Testis (tissue), 2 donors: ENCODE results near the gene SLC38A10.

Experiments used
- POLR2A ChIP-seq: fragments of 450-650 bp; IDR thresholded peaks from one replicate; pipeline ENCODE4 v1.6.1; 2017; ENCODE audit warnings: antibody characterized with exemption, mild to moderate bottlenecking, moderate library complexity
- TF ChIP-seq, protein P1 (sequence below), 3 experiments: fragments of 450-650 bp in 2 of 3; fragments of 200-600 bp in 1 of 3; sonication (generic) in 1 of 3; IDR thresholded peaks; one replicate each; pipeline ENCODE4 v1.5.1; 2016 to 2019; ENCODE audit warnings: antibody characterized with exemption in 3 of 3, mild to moderate bottlenecking in 2 of 3, moderate library complexity in 1 of 3

DNA sequence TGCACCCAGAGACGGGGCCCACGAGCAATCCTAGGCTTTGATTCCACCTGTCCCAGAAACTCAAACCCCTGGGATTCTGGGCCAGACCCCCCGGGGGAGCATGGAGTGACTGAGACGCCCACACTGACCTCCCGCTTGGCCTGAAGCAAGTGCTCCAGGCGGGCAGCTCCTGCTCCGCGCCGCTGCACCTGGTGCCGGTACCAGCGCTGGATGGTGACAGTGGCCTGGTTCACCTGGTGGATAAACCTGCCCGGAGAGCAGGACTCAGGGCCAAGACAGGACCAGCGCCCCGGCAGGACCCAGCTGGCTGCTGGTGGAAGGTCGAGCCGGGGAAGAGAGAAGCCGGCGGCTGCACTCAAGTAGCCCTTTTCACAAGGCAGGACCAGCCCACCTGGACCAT, 94.9 kb downstream of the SLC38A10 start:
- TF ChIP-seq, protein P1, sequence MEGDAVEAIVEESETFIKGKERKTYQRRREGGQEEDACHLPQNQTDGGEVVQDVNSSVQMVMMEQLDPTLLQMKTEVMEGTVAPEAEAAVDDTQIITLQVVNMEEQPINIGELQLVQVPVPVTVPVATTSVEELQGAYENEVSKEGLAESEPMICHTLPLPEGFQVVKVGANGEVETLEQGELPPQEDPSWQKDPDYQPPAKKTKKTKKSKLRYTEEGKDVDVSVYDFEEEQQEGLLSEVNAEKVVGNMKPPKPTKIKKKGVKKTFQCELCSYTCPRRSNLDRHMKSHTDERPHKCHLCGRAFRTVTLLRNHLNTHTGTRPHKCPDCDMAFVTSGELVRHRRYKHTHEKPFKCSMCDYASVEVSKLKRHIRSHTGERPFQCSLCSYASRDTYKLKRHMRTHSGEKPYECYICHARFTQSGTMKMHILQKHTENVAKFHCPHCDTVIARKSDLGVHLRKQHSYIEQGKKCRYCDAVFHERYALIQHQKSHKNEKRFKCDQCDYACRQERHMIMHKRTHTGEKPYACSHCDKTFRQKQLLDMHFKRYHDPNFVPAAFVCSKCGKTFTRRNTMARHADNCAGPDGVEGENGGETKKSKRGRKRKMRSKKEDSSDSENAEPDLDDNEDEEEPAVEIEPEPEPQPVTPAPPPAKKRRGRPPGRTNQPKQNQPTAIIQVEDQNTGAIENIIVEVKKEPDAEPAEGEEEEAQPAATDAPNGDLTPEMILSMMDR (IDR thresholded peaks at IDR 0.05) = no peak
- TF ChIP-seq POLR2A = no peak
